ENCODE measurements around the gene NOS1AP. TPM values are rescaled to one million over a fixed set of nuclear protein-coding genes. Genes with fewer than 3 reads are reported as not detected.

NOS1AP gene
- polyA plus RNA-seq, 6 donors from 2014 or later: not detected

DNA sequence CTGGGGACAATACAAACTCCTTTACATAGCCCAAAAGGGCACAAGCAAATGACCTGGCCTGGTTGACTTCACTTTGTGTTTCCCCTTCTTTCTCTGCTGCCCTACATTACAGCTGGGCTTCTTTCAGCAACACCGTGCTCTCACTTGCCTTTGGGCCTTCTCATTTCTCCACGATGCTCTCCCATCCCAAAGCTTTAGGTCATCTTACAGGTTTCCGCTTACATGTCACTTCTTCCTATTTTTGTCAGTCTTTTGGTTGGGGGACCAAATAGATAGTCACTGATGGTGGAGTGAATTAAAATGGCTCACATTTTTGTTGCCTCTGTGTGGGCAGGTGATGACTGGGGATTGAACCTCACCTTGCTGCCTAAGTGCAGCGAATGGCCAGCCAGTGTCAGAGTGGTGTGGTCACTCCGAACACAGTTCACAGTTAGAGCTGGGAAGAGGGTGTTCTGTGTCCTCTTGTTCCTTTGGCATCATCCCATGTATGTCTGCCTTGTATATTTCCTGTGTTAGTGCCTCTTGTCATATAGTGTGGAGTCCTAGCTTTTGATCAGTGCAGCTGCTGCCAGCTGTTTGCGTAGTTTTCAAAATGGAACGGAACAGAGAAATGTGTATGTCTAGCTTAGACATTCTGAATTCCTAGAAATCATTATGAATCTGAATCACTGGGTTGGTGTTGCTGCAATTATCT is 134.8 kb downstream of the NOS1AP start:
- Mint-ChIP-seq H3K4me1 (no peaks in the 10 kb centered on the region), H3K27me3 (peaks cover 20 to 49% (median 34%) of the 10 kb centered on the region in 3 donors), H3K36me3 (no peaks in the 10 kb centered on the region), H3K4me3 (no peak overlapping the region), H3K9me3 (peaks cover 0 to 2% (median 0%) of the 10 kb centered on the region in 7 donors), H3K27ac (peak overlapping the region in 1 of 6 donors; percentile 0)
- DNase-seq: no peak
- ATAC-seq (ENCODE audit: low read depth in 2 of 2): no peak

DNA sequence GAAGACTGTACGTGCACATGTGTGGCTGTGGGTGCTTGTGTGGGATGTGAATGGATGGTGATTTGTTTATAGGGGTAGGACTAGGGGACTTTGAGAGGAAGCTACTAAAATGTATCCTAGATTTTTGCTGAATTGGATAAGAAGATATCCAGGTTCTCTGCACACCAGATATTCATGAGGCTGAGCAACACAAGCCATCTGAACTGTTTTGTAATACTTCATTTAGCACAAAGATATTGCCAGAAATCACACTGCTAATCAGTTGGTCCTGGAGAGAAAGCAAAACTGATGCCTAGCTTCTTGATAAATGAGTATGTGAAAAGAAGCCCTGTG is 135.3 kb downstream of the NOS1AP start:
- Mint-ChIP-seq H3K9me3 (peaks cover 0 to 2% (median 0%) of the 10 kb centered on the region in 7 donors), H3K27ac (peak overlapping the region in 1 of 6 donors; percentile 0), H3K4me1 (no peaks in the 10 kb centered on the region), H3K27me3 (peaks cover 25 to 48% (median 36%) of the 10 kb centered on the region in 3 donors), H3K4me3 (no peak overlapping the region), H3K36me3 (no peaks in the 10 kb centered on the region)
- ATAC-seq (ENCODE audit: low read depth in 2 of 2): no peak
- no peak for DNase-seq

DNA sequence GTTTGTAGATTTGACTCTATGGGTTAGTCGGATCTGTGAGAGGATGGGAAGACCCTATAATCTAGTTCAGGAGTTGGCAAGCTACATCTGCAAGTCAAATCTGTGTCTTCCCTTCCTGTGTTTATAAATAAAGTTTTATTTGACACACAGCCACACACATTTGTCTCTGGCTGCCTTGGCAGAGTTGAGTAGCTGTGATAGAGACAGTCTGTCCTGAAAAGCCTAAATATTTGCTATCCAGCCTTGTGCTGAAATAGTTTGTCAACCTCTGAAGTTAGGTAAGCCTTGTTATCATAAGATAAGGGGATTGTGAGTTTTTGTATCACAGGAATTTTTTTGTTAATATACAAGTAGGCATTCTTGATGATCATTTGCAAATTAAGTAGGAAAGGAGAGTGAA is 136.8 kb downstream of the NOS1AP start:
- Mint-ChIP-seq H3K9me3 (peaks cover 0 to 2% (median 0%) of the 10 kb centered on the region in 7 donors), H3K27ac (no peak overlapping the region), H3K36me3 (no peaks in the 10 kb centered on the region), H3K27me3 (peaks cover 21 to 48% (median 44%) of the 10 kb centered on the region in 3 donors), H3K4me3 (no peak overlapping the region), H3K4me1 (no peaks in the 10 kb centered on the region)
- ATAC-seq (ENCODE audit: low read depth in 2 of 2): no peak
- no peak for DNase-seq

DNA sequence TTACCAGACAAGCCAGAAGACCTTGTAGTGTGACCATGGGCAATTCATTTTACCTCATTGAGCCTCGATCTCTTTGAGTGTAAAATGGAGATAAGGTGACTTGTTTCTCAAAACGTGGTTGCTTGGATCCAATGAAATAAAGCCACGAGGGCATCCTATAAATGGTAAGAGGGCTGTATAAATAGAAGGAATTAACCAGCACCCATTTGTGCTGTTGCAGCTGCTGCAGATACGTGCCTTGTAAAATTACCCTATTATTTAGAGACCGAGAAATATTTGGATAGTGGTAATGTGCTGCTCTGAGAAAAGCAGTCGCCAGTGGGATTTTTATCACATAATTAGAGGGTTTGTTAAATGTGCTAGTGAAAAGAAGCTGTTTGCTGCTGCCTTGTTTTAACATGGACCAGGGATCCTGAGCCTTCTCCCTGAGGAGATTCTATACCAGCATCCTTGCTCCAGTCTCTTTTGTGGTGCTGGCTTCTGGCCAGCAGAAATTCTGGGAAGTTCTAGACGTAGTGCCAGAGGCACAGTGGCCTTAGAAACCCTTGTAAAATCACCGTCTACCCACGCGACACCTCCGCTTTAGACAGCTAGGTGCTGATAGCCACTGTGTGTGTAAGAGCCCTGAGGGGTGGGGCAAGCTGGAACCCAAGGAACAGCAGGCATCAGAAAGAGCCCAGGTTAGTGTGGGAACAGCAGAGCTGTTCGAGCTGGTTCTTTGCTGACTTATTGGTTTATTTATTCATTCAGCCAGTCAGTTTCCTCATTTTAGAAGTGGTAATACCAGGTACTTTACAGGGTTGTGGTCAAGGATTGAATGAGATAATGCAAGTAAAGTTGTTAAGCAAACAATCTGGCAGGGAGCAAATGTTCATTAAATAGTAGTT is 137.5 kb downstream of the NOS1AP start:
- no peak for DNase-seq
- no peaks in the 10 kb centered on the region for H3K4me1 Mint-ChIP-seq
- H3K9me3 Mint-ChIP-seq: peaks cover 0 to 2% (median 0%) of the 10 kb centered on the region in 7 donors
- ATAC-seq (ENCODE audit: low read depth in 2 of 2): no peak
- H3K36me3 Mint-ChIP-seq: no peaks in the 10 kb centered on the region
- H3K27ac Mint-ChIP-seq: no peak overlapping the region
- H3K4me3 Mint-ChIP-seq: no peak overlapping the region
- H3K27me3 Mint-ChIP-seq: peaks cover 21 to 48% (median 39%) of the 10 kb centered on the region in 3 donors

DNA sequence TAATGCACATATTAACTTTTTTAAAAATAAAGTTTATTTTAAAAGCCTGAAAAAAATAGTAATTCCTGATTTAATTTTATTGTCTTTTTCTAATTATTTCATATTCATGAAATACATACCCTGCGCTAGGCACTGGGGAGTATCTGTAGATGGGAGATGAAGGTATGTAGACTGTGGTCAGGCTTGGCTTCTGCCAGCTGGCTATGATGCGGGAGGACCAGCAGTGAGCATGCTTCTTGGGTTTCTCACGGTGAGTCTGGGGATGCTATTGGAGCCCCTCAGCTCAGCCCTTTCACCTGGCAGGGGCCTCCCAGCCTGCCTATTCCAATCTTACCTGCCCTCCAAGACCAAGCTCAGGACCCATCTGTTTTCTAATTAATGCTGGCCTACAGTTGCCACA is 138.4 kb downstream of the NOS1AP start:
- no peak for ATAC-seq (ENCODE audit: low read depth in 2 of 2)
- no peak for DNase-seq
- Mint-ChIP-seq H3K27ac (no peak overlapping the region), H3K36me3 (no peaks in the 10 kb centered on the region), H3K27me3 (peaks cover 21 to 53% (median 38%) of the 10 kb centered on the region in 3 donors), H3K4me1 (no peaks in the 10 kb centered on the region), H3K9me3 (peaks cover 0 to 1% (median 0%) of the 10 kb centered on the region in 7 donors), H3K4me3 (no peak overlapping the region)

DNA sequence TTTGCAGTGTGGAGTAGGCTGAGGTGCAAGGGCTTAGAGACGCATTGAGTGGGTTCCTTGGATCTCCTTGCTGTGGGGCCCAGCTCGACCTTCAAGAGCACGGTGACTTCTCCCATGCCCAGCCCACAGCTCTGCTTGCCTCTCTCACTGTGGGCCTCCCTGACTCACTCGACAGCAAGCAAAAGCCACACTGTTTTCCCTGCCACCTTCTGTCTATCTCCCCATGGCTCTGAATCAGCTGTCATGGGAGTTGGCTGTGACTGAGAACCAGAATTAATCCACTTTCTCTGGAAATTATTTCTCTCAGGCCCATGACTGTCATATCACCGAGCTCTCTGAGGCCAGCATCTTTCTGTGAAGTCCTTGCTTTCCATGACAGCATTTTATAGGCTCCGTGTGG is 140.7 kb downstream of the NOS1AP start:
- Mint-ChIP-seq H3K4me3 (no peak overlapping the region), H3K4me1 (no peaks in the 10 kb centered on the region), H3K27ac (no peak overlapping the region), H3K36me3 (no peaks in the 10 kb centered on the region), H3K27me3 (peaks cover 16 to 43% (median 19%) of the 10 kb centered on the region in 3 donors), H3K9me3 (peaks cover 0 to 1% (median 0%) of the 10 kb centered on the region in 7 donors)
- ATAC-seq (ENCODE audit: low read depth in 2 of 2) (no peak), DNase-seq (no peak)

DNA sequence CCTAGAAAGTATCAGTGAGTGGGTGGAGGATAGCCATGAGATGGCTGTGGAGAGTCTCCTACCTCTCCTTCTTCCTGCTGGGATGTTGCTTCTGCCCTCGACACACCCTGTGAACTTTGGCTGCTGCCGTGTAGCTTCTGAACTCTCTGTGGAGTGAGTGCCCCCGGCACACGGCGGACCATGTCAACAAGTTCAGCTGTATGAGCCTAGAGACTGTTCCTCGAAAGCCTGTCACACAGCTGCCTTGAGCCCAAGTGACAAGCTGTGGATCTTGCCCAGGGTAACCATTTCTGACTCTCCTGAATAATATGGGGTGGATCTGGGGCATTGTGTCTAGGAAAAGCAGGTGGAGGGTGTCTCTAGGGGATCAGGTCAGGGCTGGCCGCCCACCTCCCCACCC is 143.2 kb downstream of the NOS1AP start:
- ATAC-seq (ENCODE audit: low read depth in 2 of 2) (no peak), DNase-seq (no peak)
- Mint-ChIP-seq H3K4me3 (no peak overlapping the region), H3K4me1 (no peaks in the 10 kb centered on the region), H3K27me3 (peaks cover 14 to 43% (median 15%) of the 10 kb centered on the region in 3 donors), H3K27ac (no peak overlapping the region), H3K36me3 (no peaks in the 10 kb centered on the region), H3K9me3 (peaks cover 0 to 1% (median 0%) of the 10 kb centered on the region in 7 donors)

DNA sequence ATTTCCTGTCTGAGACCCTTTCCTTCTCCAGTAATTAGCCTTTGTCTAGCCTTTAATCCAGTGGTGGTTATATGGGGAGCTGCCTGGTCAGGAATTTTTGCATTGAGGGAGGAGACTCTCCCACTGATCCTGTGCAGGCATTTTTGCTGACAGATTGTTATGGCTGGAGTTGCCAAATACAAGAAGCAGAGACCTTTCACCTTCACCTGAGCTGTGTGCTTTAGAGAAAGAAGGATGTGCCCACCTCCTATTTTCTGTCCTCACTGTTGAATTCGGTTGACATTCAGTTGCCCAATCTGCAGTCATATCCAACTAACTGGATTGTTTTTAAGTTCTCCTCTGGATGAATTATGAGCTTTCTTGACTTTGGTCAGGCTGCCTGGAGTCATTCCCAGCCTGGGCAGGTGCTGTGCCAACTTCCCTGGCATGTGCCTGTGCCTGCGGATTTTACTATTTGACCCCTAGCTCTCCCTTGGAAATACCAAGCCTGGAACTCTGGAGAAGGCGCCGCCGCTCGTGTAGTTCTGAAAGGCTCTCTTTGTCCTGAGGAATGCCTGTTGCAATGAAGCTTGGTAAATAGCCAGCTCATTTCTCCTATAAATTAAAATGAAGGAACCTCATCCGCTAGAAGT is 143.9 kb downstream of the NOS1AP start:
- peaks cover 11 to 43% (median 14%) of the 10 kb centered on the region in 3 donors for H3K27me3 Mint-ChIP-seq
- DNase-seq: no peak
- peaks cover 0 to 1% (median 0%) of the 10 kb centered on the region in 7 donors for H3K9me3 Mint-ChIP-seq
- ATAC-seq (ENCODE audit: low read depth in 2 of 2): no peak
- no peaks in the 10 kb centered on the region for H3K36me3 Mint-ChIP-seq
- H3K4me3 Mint-ChIP-seq: no peak overlapping the region
- H3K4me1 Mint-ChIP-seq: no peaks in the 10 kb centered on the region
- peak overlapping the region in 1 of 6 donors; percentile 13 for H3K27ac Mint-ChIP-seq

DNA sequence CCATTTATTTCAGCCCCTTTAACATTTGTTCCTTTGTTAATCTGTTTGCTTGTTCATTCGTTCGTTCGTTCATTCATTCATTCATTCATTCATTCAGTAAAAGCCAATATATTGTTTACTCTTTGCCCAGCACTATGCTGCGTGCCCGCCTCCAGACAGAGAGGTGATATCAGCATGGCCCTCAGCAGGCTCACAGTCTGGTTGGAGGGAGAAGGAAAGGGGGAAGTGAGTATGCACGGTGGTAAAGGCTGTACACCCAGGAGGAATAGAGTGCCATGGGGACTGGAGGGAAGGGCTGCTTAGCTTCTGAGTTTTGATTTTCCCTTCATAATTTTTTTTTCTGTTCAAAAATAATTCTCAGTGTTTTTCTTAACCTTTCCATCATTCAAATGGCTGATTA is 144.7 kb downstream of the NOS1AP start:
- H3K4me1 Mint-ChIP-seq: no peaks in the 10 kb centered on the region
- peaks cover 0 to 1% (median 0%) of the 10 kb centered on the region in 7 donors for H3K9me3 Mint-ChIP-seq
- no peak overlapping the region for H3K4me3 Mint-ChIP-seq
- H3K27me3 Mint-ChIP-seq: peaks cover 12 to 43% (median 17%) of the 10 kb centered on the region in 3 donors
- H3K27ac Mint-ChIP-seq: no peak overlapping the region
- ATAC-seq (ENCODE audit: low read depth in 2 of 2): no peak
- DNase-seq: no peak
- H3K36me3 Mint-ChIP-seq: no peaks in the 10 kb centered on the region

DNA sequence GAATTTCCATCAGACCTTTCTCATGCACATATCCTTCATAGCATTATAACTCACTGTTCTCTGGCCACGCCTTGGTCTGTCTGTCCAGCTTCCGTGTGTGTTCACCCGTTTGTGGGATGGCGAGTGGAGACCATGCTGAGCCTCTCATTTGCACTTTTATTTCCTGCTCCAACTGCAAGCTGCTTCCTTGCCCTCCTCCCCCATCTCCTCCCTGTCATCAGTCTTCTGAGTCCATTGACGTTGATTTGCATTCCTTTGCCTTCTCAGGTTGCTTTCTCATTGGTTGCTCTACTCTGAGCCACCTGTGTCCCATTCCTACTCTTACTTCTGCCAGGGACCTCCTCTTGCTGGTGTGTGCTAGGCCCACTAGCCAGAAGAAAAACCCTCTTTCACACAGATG is 146.4 kb downstream of the NOS1AP start:
- ATAC-seq (ENCODE audit: low read depth in 2 of 2): no peak
- Mint-ChIP-seq H3K4me3 (no peak overlapping the region), H3K27me3 (peaks cover 8 to 39% (median 10%) of the 10 kb centered on the region in 3 donors)

DNA sequence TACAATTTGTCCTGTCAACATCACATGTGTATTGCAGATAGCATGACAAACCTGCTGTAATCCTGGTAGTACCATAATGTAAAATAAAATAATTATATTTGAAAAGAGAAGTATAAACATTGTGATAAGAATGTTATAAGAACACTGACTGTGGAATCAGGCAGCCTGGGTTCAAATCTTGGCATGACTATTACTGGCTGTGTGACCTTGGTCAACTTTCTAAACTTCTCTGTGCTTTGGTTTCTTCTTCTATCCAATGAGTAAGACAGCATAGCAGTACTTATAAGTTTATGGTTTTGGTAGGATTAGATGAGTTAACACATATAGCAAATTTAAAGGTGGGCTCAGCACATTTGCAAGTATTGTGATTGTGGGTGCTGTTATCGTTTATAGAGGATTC is 147.1 kb downstream of the NOS1AP start:
- Mint-ChIP-seq H3K36me3 (no peaks in the 10 kb centered on the region), H3K27me3 (peaks cover 7 to 41% (median 10%) of the 10 kb centered on the region in 3 donors), H3K4me1 (no peaks in the 10 kb centered on the region), H3K4me3 (no peak overlapping the region), H3K9me3 (peaks cover 0 to 1% (median 0%) of the 10 kb centered on the region in 7 donors), H3K27ac (no peak overlapping the region)
- DNase-seq (no peak), ATAC-seq (ENCODE audit: low read depth in 2 of 2) (no peak)

More for the DNA sequence above, 146.4 kb downstream of the NOS1AP start:
- Mint-ChIP-seq H3K9me3 (peaks cover 0 to 1% (median 0%) of the 10 kb centered on the region in 7 donors), H3K36me3 (no peaks in the 10 kb centered on the region), H3K4me1 (no peaks in the 10 kb centered on the region), H3K27ac (peak overlapping the region in 1 of 6 donors; percentile 18)
- DNase-seq: no peak

DNA sequence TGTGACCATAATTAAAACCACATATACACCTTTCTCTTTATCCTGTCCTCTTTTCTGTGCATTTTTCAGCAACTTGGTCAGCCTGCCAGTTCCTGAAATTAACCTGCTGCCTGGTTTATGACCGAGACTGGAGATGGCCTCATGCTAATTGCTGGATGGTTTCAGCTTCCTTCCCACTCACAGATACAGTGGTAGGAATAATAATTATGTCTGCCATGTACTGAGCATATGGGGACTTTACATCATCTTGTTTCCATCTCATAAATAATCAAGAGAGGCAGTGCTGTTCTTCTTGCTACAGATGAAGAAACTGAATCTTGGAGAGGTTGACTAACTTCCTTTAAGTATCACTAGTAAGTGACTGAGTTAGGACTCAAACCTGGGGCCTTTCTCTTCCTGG is 148.2 kb downstream of the NOS1AP start:
- Mint-ChIP-seq H3K4me3 (no peak overlapping the region), H3K4me1 (no peaks in the 10 kb centered on the region), H3K27ac (peak overlapping the region in 1 of 6 donors; percentile 34), H3K36me3 (no peaks in the 10 kb centered on the region), H3K9me3 (peaks cover 0 to under 1% (median 0%) of the 10 kb centered on the region in 7 donors), H3K27me3 (peaks cover 7 to 41% (median 16%) of the 10 kb centered on the region in 3 donors)
- no peak for DNase-seq
- ATAC-seq (ENCODE audit: low read depth in 2 of 2): no peak

DNA sequence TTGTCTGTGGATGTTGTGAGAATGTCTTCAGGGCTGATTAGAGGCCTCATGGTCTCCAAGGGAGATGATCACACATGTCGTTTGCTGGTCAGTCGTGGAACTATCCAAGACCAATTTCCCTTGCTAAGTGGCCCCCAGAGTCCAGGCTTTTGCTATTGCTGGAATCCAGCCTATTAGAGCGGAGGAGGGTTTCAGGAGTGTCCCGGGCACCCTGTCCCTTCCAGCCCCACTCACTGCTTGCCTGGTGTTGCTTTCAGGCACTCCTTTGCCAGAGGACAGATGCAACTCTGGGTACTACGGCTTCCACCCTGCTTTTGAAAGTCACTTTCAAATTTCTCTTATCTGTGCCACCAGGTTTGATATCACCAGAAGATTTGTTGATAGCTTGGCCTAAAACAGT is 149.1 kb downstream of the NOS1AP start:
- Mint-ChIP-seq H3K36me3 (no peaks in the 10 kb centered on the region), H3K4me1 (no peaks in the 10 kb centered on the region), H3K27me3 (peaks cover 7 to 46% (median 17%) of the 10 kb centered on the region in 3 donors), H3K9me3 (no peaks in the 10 kb centered on the region), H3K27ac (no peak overlapping the region), H3K4me3 (no peak overlapping the region)
- no peak for ATAC-seq (ENCODE audit: low read depth in 2 of 2)
- no peak for DNase-seq
